Epithelial cell of esophagus (primary cell): Measurements from ENCODE around the gene SNN.
A peak's percentile ranks its signal among the peaks of the same experiment; 100 is the strongest.

Source experiments
- DNase-seq: peaks from one replicate; pipeline ENCODE4 v3.0.0; 2010; ENCODE audit warnings: low read depth
- H3K4me3 ChIP-seq: 2 replicates; pipeline ENCODE4 v1.5.1; 2011; ENCODE audit warnings: mild to moderate bottlenecking, low read length, control low read depth
- TF ChIP-seq, protein P1 (sequence below): IDR thresholded peaks from 2 replicates; pipeline ENCODE4 v1.5.1; 2011; ENCODE audit warnings: low read depth, mild to moderate bottlenecking, low read length, control low read depth, inconsistent platforms; ENCODE audit not compliant: insufficient read depth; ENCODE audit errors: missing control alignments

SNN gene

DNA sequence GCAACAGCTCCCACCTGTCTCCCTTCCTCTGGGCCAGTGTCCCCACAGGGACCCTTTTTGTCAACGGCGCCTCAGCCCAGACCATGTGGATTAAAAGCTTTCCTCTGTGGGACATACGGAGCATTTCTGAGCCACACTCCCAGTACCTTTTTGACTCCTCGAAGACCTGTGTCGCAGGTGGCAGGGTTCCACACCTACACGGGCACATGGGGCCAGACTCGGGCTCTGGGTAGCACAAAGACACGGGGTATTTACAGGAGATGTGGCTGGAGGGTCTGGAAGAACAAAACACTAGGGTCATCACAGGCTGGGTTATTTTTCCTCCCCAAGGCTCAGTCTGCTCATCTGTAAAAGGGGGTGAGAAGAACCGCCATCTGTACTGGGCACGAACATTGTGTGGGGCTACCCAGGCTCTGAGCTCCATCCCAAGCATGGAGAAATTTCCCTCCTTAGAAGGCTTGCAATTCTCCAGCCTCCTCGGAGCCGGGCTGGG, 32.5 kb upstream of the SNN start:
- H3K4me3 ChIP-seq: peak overlapping the region; percentile 39
- TF ChIP-seq, protein P1, sequence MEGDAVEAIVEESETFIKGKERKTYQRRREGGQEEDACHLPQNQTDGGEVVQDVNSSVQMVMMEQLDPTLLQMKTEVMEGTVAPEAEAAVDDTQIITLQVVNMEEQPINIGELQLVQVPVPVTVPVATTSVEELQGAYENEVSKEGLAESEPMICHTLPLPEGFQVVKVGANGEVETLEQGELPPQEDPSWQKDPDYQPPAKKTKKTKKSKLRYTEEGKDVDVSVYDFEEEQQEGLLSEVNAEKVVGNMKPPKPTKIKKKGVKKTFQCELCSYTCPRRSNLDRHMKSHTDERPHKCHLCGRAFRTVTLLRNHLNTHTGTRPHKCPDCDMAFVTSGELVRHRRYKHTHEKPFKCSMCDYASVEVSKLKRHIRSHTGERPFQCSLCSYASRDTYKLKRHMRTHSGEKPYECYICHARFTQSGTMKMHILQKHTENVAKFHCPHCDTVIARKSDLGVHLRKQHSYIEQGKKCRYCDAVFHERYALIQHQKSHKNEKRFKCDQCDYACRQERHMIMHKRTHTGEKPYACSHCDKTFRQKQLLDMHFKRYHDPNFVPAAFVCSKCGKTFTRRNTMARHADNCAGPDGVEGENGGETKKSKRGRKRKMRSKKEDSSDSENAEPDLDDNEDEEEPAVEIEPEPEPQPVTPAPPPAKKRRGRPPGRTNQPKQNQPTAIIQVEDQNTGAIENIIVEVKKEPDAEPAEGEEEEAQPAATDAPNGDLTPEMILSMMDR: no peak
- no peak for DNase-seq

DNA sequence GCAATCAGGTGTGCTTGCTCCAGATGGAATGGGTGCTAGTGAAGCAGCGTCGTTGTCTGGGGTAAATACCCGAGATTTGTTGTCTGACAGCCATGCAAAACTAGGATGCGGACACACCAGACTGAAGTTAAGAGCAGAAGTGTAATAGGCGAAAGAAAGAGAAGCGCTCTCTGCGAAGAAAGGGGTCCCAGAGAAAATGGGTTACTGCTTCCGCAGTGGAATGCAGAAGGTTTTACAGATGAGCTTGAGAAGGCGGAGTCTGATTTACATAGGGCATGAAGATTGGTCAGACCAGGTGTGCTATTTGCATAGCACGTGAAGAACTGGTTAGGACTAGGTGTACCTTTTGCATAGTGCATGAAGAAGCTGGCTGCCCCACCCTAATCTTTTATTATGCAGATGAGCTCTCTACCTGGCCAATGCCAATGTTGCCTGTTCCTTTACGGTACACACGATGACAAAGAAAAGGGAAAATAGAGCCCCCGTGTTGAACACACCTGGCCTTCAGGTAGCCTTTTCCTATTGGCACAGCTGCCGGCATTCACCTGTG, 32.0 kb upstream of the SNN start:
- TF ChIP-seq, protein P1: no peak
- DNase-seq: peak; percentile 98
- peak overlapping the region; percentile 39 for H3K4me3 ChIP-seq

DNA sequence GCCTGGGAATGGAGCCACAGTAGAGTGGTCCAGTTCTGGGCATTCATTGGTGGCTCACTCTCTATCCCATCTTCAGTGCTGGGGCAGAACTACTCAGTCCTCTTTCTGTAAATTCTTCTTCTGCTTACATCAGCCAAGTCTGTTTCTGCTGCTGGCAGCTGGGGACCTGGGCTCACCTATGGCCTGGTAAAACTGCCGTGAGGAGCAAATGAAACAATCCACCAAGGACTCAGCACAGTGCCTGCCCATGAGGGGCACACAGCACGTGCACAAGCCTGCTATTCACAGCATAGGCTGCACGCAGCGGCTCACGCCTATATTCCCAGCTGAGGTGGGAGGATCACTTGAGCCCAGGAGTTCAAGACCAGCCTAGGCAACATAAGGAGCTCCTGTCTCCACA, 30.9 kb upstream of the SNN start:
- TF ChIP-seq, protein P1: no peak
- H3K4me3 ChIP-seq: no peak overlapping the region
- no peak for DNase-seq

DNA sequence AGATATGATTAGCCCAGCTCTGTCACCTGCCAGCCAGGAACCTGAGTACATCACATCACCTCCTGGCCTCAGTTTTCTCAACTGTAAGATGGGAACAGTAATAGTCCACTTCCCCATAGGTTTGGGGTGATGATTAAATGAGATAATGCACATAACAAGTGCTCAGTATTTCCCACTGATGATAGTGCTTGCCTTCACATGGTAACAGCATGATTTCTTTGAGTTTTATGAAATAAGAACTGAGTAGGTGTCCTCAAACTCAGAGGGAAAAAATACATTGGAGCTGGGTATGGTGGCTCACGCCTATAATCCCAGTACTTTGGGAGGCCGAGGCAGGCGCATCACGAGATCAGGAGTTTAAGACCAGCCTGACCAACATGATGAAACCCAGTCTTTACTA, 30.1 kb upstream of the SNN start:
- DNase-seq: no peak
- no peak overlapping the region for H3K4me3 ChIP-seq
- TF ChIP-seq, protein P1: no peak

DNA sequence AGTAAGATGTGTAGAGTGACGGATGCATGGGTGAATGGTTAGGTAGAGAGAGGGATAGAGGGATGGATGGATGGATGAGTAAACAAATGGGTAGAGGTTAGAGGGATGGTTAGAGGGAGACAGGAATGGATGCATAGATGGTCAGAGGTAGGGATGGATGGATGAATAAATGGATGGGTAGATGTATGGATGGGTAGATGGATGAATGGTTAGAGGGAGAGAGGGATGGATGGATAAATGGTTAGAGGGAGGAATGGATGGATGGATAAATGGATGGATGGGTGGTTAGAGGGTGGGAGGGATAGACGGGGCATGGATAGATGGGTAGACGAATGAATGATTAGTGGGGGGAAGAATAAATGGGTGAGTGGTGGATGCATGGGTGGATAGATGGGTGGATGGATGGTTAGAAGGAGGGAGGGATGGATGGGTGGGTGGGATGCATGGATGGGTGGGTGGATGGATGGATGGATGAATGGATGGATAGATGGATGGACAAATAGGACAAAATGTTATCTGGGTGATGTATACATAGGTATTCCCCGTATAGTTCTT, 29.2 kb upstream of the SNN start:
- TF ChIP-seq, protein P1: no peak
- no peak for DNase-seq
- no peak overlapping the region for H3K4me3 ChIP-seq

DNA sequence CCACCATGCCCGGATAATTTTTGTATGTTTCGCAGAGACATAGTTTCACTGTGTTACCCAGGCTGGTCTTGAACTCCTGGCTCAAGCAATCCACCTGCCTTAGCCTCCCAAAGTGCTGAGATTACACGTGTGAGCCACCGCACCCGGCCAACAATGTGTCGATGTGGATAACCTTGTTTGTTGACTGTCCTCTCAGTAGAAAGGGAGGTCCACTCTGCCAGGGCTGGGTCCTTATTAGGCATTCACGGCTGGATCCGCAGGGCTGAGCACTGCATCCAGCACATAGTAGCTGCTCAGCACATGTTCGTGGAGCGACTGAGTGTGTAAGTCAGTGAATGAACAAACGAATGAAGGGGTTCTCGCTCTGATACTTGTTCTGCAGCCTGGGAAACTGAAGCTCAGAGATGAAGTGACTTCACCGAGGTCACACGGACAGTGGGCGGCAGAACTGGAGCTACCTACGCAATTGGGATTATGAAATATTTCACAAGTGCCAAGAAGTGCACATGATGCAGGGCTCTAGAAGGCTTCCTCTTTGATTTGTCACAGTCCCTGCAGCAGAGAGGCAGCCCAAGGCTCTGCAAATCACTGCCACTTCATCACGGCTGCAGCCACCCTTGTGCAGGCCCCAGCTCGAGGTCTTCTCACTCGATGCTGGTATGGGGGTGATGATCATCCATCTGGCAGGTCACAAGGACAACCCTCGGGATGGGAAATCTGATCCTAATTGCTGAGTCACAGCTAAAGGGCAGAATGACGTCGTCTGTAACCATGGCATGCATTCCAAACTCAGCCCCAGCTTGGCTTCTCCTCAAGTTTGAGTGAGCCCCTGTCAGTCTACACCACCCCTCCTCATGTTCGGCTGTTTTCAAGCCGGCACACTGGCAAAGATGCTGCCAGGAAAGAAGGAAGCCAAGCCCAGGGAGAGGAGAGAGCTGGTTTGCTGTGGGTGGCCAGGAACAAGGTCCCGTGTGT, 28.0 kb upstream of the SNN start:
- DNase-seq: peak; percentile 97
- TF ChIP-seq, protein P1: no peak

More for the DNA sequence above, 28.0 kb upstream of the SNN start:
- H3K4me3 ChIP-seq: no peak overlapping the region
